CD4-positive, alpha-beta T cell treated with Interleukin-4 for 1 hour (primary cell): Measurements from ENCODE around the gene GASK1B.

ENCODE experiments used
- DNase-seq, 2 donors: peaks; one replicate each; pipeline ENCODE4 v3.0.0-alpha.2; 2020 to 2022

GASK1B gene

GRCh38 chr4:158172261-158173258 is at the start of gene GASK1B:
Gene GASK1B (minus strand): TSS chr4:158173025. CDS start chr4:158171375, 1,650 bp downstream.
- no peak for DNase-seq

GRCh38 chr4:158219623-158220022 is 46.8 kb upstream of the GASK1B start:
- no peak for DNase-seq

DNA sequence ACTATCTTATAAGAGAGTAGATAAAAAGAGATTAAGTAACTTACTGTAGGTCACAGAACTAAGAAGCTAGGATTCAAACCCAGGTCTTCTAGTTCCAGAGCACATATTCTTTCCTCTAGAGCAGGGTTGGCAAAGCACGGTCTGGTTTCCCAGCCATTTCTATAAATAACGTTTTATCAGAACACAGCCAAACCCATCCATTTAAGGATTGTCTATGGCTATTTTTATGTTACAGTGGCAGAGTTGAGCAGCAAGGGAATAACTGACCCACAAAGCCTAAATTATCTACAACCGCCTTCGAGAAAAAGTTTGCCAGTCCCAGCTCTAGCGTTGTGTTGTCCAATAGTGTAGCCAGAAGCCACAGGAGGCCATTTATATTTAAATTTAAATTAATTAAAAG is 44.9 kb upstream of the GASK1B start:
- DNase-seq: no peak

GRCh38 chr4:158214856-158215255 is 42.0 kb upstream of the GASK1B start:
- DNase-seq: no peak

GRCh38 chr4:158213466-158213865 is 40.6 kb upstream of the GASK1B start:
- no peak for DNase-seq

GRCh38 chr4:158211222-158211621 is 38.4 kb upstream of the GASK1B start:
- DNase-seq: no peak

DNA sequence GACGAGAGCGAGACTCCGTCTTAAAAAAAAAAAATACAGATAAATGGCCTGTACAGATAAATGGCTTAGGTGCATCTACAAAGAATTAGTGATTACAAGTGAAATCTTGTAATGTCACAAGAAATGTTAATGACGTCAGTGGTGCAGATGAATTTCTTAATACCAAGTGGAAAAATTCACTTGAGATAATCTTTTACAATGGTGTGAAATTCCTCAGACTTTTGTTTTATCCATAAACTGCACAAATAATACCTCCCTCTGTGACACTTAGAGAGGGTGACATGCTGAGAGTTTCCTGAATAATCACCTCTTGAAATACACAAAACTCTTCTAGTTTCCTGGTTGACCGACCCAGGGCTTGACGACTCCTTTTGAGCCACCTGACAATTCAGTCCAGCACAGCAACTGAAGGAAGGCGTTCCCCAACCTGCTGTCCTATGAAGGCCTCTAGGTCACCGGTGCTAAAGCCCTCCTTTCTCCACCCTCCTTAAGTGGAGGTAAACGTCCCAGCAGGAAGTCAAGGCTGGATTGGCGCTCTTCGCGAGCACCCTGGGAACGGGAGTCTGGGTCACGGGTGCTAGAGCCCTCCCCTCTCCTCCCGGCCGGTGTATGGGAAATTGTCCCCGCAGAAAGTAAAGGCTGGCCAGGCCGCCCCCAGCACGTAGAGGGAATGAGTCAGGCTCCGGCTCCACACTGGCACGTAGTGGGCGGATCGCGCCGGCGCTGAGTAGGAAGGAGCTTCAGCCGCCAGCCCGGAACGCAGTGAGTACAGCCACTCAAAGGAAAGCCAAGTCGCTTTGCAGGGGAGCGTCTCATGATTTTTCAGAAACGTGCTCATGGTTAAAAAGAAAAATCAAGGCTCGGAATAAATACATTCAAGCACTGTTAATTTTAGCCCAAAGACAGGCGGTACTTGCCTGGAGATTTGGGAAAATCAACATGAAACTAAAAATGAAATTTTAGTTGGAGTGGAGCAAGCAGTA is 37.3 kb upstream of the GASK1B start, which contains the start of gene TMEM144:
TMEM144 (plus strand) TSS at position 662 of the 983 bp plus-strand sequence. CDS start 2,182 bp downstream, outside the sequence.
- peak; percentile 6 to 69 for DNase-seq

DNA sequence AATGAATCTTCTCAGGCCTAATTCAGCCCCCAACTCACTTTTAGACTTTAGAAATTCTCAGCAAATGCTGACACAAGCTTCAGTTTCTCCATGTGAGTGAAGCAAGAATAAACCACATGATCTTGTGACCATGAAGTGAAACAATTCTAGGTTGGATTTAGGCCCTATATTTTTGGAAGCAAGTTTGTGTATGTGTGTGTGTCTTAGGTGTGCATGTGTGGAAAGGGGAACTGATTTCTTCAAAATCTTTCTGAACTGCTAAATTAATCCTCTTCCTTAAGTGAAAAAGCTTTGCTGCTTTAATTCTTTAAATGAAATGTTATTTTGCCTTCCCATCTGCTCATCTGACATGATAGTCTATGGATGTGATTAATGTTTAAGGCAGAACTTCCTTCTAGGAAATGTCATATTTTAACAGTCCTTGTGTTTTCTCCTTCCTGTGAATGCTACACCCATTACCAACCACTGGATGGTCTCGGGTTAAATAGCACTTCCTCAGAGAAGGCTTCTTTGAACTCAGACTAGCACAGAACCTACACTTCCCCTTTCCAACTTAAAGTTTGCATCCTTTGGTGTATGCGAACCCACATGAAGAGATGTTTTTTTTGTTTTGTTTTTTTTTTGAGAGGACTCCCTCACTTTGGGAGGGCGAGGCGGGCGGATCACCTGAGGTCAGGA is 36.3 kb upstream of the GASK1B start:
- peak; percentile 10 to 22 for DNase-seq

GRCh38 chr4:158203929-158204328 is 31.1 kb upstream of the GASK1B start:
- no peak for DNase-seq

- no peak for DNase-seq
Observed at GRCh38 chr4:158203436-158203835, 30.6 kb upstream of the GASK1B start.

- DNase-seq: no peak
Observed at GRCh38 chr4:158202481-158202880, 29.7 kb upstream of the GASK1B start.

GRCh38 chr4:158201876-158202275 is 29.1 kb upstream of the GASK1B start:
- DNase-seq: no peak

DNA sequence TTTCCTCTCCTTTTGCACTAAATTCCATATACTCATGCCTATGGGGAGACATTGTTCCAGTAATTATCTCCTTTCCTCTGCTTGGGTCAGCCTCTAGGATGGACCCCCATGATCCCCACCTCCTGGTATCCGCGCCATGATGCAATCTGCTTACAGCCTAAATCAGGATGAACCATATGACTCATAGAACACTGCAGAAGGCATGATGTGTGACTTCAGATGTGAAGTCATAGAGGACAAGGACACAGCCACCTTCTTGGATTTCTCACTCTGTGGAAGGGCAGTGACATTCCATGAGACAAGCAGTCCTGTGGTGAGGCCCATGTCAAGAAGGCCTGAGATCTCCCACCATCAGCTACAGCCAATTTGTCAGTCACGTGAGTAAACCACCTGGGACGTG is 28.5 kb upstream of the GASK1B start:
- DNase-seq: peak in 1 of 2 donors; percentile 11

- DNase-seq: no peak
Observed at GRCh38 chr4:158200214-158200613, 27.4 kb upstream of the GASK1B start.

DNA sequence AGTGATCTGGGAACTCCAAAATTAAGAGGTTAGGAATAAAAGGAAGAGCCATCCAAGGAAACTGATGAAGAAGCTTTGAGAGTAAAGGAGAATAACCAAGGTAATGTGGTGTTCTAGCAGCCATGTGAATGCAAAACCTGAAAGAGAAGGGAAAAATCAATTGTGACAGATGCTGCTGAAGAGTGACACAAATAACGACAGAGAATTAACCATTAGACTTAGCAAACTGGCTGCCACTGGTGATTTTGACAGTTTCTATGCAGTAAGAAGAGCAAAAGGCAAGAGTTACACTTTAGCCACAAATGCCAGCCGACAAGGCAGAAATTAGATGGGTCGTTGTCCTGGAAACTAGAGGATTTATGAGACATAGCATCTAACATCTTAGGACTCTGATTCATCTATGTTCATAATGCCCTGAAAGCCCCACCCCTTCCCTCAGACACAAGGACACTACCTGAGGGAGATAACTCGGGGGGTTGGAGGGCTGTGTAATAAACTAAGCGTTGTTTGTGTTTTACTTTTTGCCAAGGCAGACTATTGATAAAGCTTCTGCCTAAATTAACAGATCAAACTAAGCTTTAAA is 24.5 kb upstream of the GASK1B start:
- DNase-seq: no peak

- DNase-seq: no peak
Observed at GRCh38 chr4:158195297-158195696, 22.5 kb upstream of the GASK1B start.

GRCh38 chr4:158193171-158193749 is 20.4 kb upstream of the GASK1B start:
- peak in 1 of 2 donors; percentile 7 for DNase-seq

- no peak for DNase-seq
Observed at GRCh38 chr4:158192439-158193158, 19.8 kb upstream of the GASK1B start.

DNA sequence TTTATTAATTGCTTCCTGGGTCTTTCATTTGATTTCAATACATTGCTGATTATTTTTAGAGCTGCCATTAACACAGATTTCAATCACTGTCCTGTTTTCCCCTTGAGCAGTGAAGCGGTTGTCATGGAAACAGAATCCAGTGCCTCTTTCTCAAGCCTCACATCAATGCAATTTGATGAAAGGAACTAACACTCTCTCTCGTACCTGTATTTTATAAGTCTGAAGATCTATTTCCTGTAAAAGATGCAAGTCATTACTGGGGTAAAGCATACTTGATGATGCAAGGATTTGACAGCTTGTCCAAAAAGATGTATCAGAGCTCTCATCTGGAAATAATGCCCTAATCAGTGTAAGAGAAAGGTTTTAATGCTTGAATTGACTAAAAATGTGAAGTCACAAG is 17.9 kb upstream of the GASK1B start:
- no peak for DNase-seq

GRCh38 chr4:158189422-158189821 is 16.6 kb upstream of the GASK1B start:
- DNase-seq: no peak

GRCh38 chr4:158186815-158187214 is 14.0 kb upstream of the GASK1B start:
- no peak for DNase-seq
